IMR-90 (cell line): ENCODE measurements around the gene CDK17. TPM values are rescaled to one million over a fixed set of nuclear protein-coding genes. Genes with fewer than 3 reads are reported as not detected.

Source experiments
- ATAC-seq: fragments of 200-7000 bp; cut with Tn5 transposase; 2 replicates; pipeline ENCODE4 v1.9.1; 2020; ENCODE audit warnings: low read depth, mild to moderate bottlenecking, moderate library complexity
- BruUV-seq: library from RNA; stranded (reverse); fragments of 400-500 nt; replicated peaks from 2 replicates; lab custom pipeline; 2021; lab: Mats Ljungman, UMichigan
- CTCF ChIA-PET: fragments of 300-600 bp; formaldehyde crosslinking; extraction: SDS; loops from one replicate; lab custom pipeline; 2021; ENCODE audit warnings: antibody characterized with exemption; lab: Yijun Ruan, JAX
- POLR2A ChIA-PET: fragments of 300-600 bp; sonication (Branson Sonifier 250); formaldehyde crosslinking; loops from one replicate; lab custom pipeline; 2022; ENCODE audit warnings: antibody characterized with exemption; ENCODE audit not compliant: unreplicated experiment; lab: Charles Lee
- DNase-seq: peaks from one replicate; pipeline ENCODE4 v3.0.0; 2013
- H2AFZ ChIP-seq: replicated peaks from 2 replicates; pipeline ENCODE3; 2013; ENCODE audit warnings: low read length, mild to moderate bottlenecking; ENCODE audit not compliant: poor library complexity
- H2AK5ac ChIP-seq: 2 replicates; pipeline ENCODE4 v1.6.1; 2013; ENCODE audit warnings: low read depth, low read length, inconsistent platforms
- H2AK9ac ChIP-seq: replicated peaks from 2 replicates; pipeline ENCODE3; 2013; ENCODE audit warnings: mild to moderate bottlenecking, low read depth, low read length, moderate library complexity; ENCODE audit not compliant: poor library complexity
- H2BK120ac ChIP-seq: 2 replicates; pipeline ENCODE4 v1.6.1; 2013; ENCODE audit warnings: low read depth, low read length, inconsistent platforms
- H2BK15ac ChIP-seq: 3 replicates; pipeline ENCODE4 v1.6.1; 2013; ENCODE audit warnings: low read depth, low read length, inconsistent platforms
- H2BK20ac ChIP-seq: 2 replicates; pipeline ENCODE4 v1.6.1; 2013; ENCODE audit warnings: low read depth, mild to moderate bottlenecking, inconsistent platforms, low read length, moderate library complexity
- H2BK5ac ChIP-seq: 2 replicates; pipeline ENCODE4 v1.6.1; 2013; ENCODE audit warnings: mild to moderate bottlenecking, low read depth, low read length, inconsistent platforms; ENCODE audit not compliant: poor library complexity, severe bottlenecking
- H3K14ac ChIP-seq: replicated peaks from 2 replicates; pipeline ENCODE4 v1.6.1; 2013; ENCODE audit warnings: low read depth, low read length, inconsistent platforms
- H3K18ac ChIP-seq: 2 replicates; pipeline ENCODE4 v1.6.1; 2013; ENCODE audit warnings: low read depth, low read length, control low read depth
- H3K23ac ChIP-seq: 2 replicates; pipeline ENCODE4 v1.6.1; 2013; ENCODE audit warnings: low read depth, low read length, inconsistent platforms
- H3K27ac ChIP-seq: 2 replicates; pipeline ENCODE4 v1.5.1; 2013; ENCODE audit warnings: mild to moderate bottlenecking, control low read depth, low read length; ENCODE audit not compliant: insufficient read depth
- H3K27me3 ChIP-seq: 2 replicates; pipeline ENCODE4 v1.6.1; 2013; ENCODE audit warnings: low read length; ENCODE audit not compliant: control insufficient read depth, insufficient read depth
- H3K36me3 ChIP-seq: 2 replicates; pipeline ENCODE4 v1.6.1; 2013; ENCODE audit warnings: low read length, mixed read lengths; ENCODE audit not compliant: control insufficient read depth, insufficient read depth
- H3K4ac ChIP-seq: 2 replicates; pipeline ENCODE4 v1.6.1; 2013; ENCODE audit warnings: low read depth, low read length, inconsistent platforms
- H3K4me1 ChIP-seq: 2 replicates; pipeline ENCODE4 v1.6.1; 2013; ENCODE audit warnings: low read length, mixed read lengths; ENCODE audit not compliant: control insufficient read depth, insufficient read depth
- H3K4me2 ChIP-seq: 2 replicates; pipeline ENCODE4 v1.6.1; 2013; ENCODE audit warnings: low read depth, mild to moderate bottlenecking, control low read depth, low read length, moderate library complexity
- H3K4me3 ChIP-seq: 2 replicates; pipeline ENCODE4 v1.5.1; 2013; ENCODE audit warnings: low read depth, mild to moderate bottlenecking, control low read depth, low read length, moderate library complexity; ENCODE audit not compliant: insufficient read depth
- H3K56ac ChIP-seq: 2 replicates; pipeline ENCODE4 v1.6.1; 2013; ENCODE audit warnings: low read length, inconsistent platforms; ENCODE audit not compliant: insufficient read depth; ENCODE audit errors: extremely low read depth
- H3K79me1 ChIP-seq, 2 experiments: 2 replicates each; pipeline ENCODE4 v1.6.1; 2013; ENCODE audit warnings: low read length in 2 of 2, inconsistent platforms in 1 of 2, low read depth in 1 of 2
- H3K9ac ChIP-seq: 2 replicates; pipeline ENCODE4 v1.6.1; 2013; ENCODE audit warnings: low read depth, low read length, control low read depth
- H3K9me1 ChIP-seq: 2 replicates; pipeline ENCODE4 v1.6.1; 2013; ENCODE audit warnings: low read length, inconsistent platforms; ENCODE audit not compliant: insufficient read depth
- H3K9me3 ChIP-seq: 2 replicates; pipeline ENCODE4 v1.6.1; 2013; ENCODE audit warnings: low read length; ENCODE audit not compliant: control insufficient read depth, insufficient read depth
- H4K20me1 ChIP-seq: 2 replicates; pipeline ENCODE4 v1.6.1; 2013; ENCODE audit warnings: low read length, inconsistent platforms; ENCODE audit not compliant: insufficient read depth
- H4K5ac ChIP-seq: 2 replicates; pipeline ENCODE4 v1.6.1; 2013; ENCODE audit warnings: mild to moderate bottlenecking, low read depth, low read length, control low read depth
- H4K8ac ChIP-seq, 2 experiments: 2 replicates each; pipeline ENCODE4 v1.6.1; 2013; ENCODE audit warnings: low read depth in 2 of 2, low read length in 2 of 2, control low read depth in 1 of 2, inconsistent platforms in 1 of 2
- H4K91ac ChIP-seq: 2 replicates; pipeline ENCODE4 v1.6.1; 2013; ENCODE audit warnings: low read depth, low read length, inconsistent platforms; ENCODE audit not compliant: insufficient read depth
- CTCF ChIP-seq: conservative IDR thresholded peaks from 2 replicates; pipeline ENCODE4 v1.5.1; 2012; ENCODE audit warnings: mild to moderate bottlenecking, low read depth, low read length, improper control_type of control experiment
- ELK1 ChIP-seq: fragments of 150-350 bp; IDR thresholded peaks from 2 replicates; pipeline ENCODE4 v1.6.1; 2016; ENCODE audit warnings: low read depth, mild to moderate bottlenecking, low read length, moderate library complexity, borderline replicate concordance
- MAFK ChIP-seq: IDR thresholded peaks from 2 replicates; pipeline ENCODE4 v1.6.1; 2012; ENCODE audit warnings: low read depth, low read length, improper control_type of control experiment
- NFE2L2 ChIP-seq: fragments of 150-350 bp; IDR thresholded peaks from 2 replicates; pipeline ENCODE4 v1.6.1; 2016; ENCODE audit warnings: low read depth, mild to moderate bottlenecking, low read length
- POLR2A ChIP-seq: IDR thresholded peaks from 2 replicates; pipeline ENCODE4 v1.6.1; 2012; ENCODE audit warnings: mild to moderate bottlenecking, low read depth, low read length
- RAD21 ChIP-seq: IDR thresholded peaks from 2 replicates; pipeline ENCODE4 v1.6.1; 2012; ENCODE audit warnings: low read length, improper control_type of control experiment
- RFX5 ChIP-seq: IDR thresholded peaks from 2 replicates; pipeline ENCODE4 v1.8.0; 2012; ENCODE audit warnings: low read depth, mild to moderate bottlenecking, low read length, moderate library complexity
- USF2 ChIP-seq: fragments of 150-350 bp; IDR thresholded peaks from 2 replicates; pipeline ENCODE4 v1.6.1; 2017; ENCODE audit warnings: mild to moderate bottlenecking, antibody characterized with exemption, low read length, low read depth
- WGBS, 2 experiments: methylation state at CpG; one replicate each; pipeline versions ENCODE4 v1.1.5 to v1.1.7; 2013; ENCODE audit warnings: missing lambda C conversion rate in 2 of 2; ENCODE audit not compliant: insufficient read length in 1 of 2; ENCODE audit errors: extremely low coverage in 2 of 2; 5-methylcytosine and 5-hydroxymethylcytosine counted together
- dilution Hi-C: fragments of 300-500 bp; cut with HindIII; formaldehyde crosslinking; loops from one replicate; pipeline ENCODE4 v1.14.3; 2018; ENCODE audit warnings: low sequenced_read_pairs; ENCODE audit not compliant: unreplicated experiment
- in situ Hi-C: fragments of 300-500 bp; cut with MboI; formaldehyde crosslinking; loops from 3 replicates; pipeline ENCODE4 v1.14.3; 2019; ENCODE audit warnings: low sequenced_read_pairs, inconsistent platforms, mixed read lengths
- intact Hi-C: fragments of 100-400 bp; cut with micrococcal nuclease; formaldehyde crosslinking; loops from 2 replicates; pipeline ENCODE4 v1.10.0; 2022
- polyA plus RNA-seq, 3 experiments: library from polyadenylated mRNA; depleted of rRNA; stranded (reverse); fragments of >200 nt; gene quantifications; 2 replicates each; pipeline ENCODE4 v1.2.3, GENCODE V29; 2012; ENCODE audit warnings: low replicate concordance in 1 of 3
- total RNA-seq: library from RNA; depleted of rRNA; stranded (reverse); fragments of >200 nt; gene quantifications from 2 replicates; pipeline ENCODE4 v1.2.3, GENCODE V29; 2012

CDK17 gene
- total and polyA plus RNA-seq, 2 of the 4 experiments (the other 2 are of a cell fraction): 14.5 to 50.2 TPM

- H3K9me3 ChIP-seq: no peaks in the 10 kb centered on the region
- no peak overlapping the region for H3K4me3 ChIP-seq
- H2AK9ac ChIP-seq: no peak overlapping the region
- H2BK5ac ChIP-seq: peak overlapping the region; percentile 10
- H2AFZ ChIP-seq: no peak overlapping the region
- H4K20me1 ChIP-seq: peaks cover 74% of the 10 kb centered on the region
- peaks cover 56 to 92% of the 10 kb centered on the region in 2 experiments for H3K79me1 ChIP-seq
- no peak for DNase-seq
- no peak overlapping the region for H3K9ac ChIP-seq
- peak overlapping the region; percentile 68; the same call in 1 of the 2 replicates for H2AK5ac ChIP-seq
- no TSS peak for BruUV-seq
- peak overlapping the region; percentile 25; the same call in 1 of the 2 replicates for H2BK120ac ChIP-seq
- H4K5ac ChIP-seq: peak overlapping the region; percentile 44; the same call in 1 of the 2 replicates
- H4K8ac ChIP-seq: peak overlapping the region in 1 of 2 experiments; percentile 22; a peak in 2 of 4 replicates
- dilution Hi-C loops (no loop called here), intact Hi-C loops (no loop called here), in situ Hi-C loops (no loop called here)
- H4K91ac ChIP-seq: no peak overlapping the region; the same call in 1 of the 2 replicates
- 0 out of 2 replicates have a peak overlapping the region, but pooled peaks have one; percentile 62 for H3K14ac ChIP-seq
- ChIA-PET POLR2A (no interaction called here), CTCF (no interaction called here)
- H3K4me2 ChIP-seq: no peak overlapping the region; the same call in 1 of the 2 replicates
- TF ChIP-seq CTCF (no peak), RAD21 (no peak), RFX5 (no peak), POLR2A (no peak), NFE2L2 (no peak), ELK1 (no peak), MAFK (peak; percentile 64), USF2 (no peak)
- H3K23ac ChIP-seq: no peak overlapping the region
- H2BK20ac ChIP-seq: peak overlapping the region; percentile 38; the same call in 1 of the 2 replicates
- H3K56ac ChIP-seq: no peak overlapping the region
- 97% methylated on average over 11 of the region's 22 CpGs; no CpG with 5 or more reads in 1 of the 2 experiments for WGBS, 2 experiments
- no peak overlapping the region for H3K18ac ChIP-seq
- peaks cover 40% of the 10 kb centered on the region for H3K4me1 ChIP-seq
- H3K4ac ChIP-seq: peak overlapping the region; percentile 57
- H3K27me3 ChIP-seq: no peaks in the 10 kb centered on the region
- peaks cover 40% of the 10 kb centered on the region for H3K9me1 ChIP-seq
- H3K27ac ChIP-seq: peak overlapping the region; percentile 54; the same call in 1 of the 2 replicates
- 0 out of 3 replicates have a peak overlapping the region, but pooled peaks have one; percentile 46 for H2BK15ac ChIP-seq
- no peak for ATAC-seq
- peaks cover 3% of the 10 kb centered on the region for H3K36me3 ChIP-seq
These were observed 165.4 kb downstream of the CDK17 start for GRCh38 chr12:96234591-96235483.
